Measurements from ENCODE around the gene MCF2L2. TPM values are rescaled to one million over a fixed set of nuclear protein-coding genes. Genes with fewer than 3 reads are reported as not detected.

MCF2L2 gene
- total RNA-seq, 1 experiment from 2014 or later = 3.9 TPM

DNA sequence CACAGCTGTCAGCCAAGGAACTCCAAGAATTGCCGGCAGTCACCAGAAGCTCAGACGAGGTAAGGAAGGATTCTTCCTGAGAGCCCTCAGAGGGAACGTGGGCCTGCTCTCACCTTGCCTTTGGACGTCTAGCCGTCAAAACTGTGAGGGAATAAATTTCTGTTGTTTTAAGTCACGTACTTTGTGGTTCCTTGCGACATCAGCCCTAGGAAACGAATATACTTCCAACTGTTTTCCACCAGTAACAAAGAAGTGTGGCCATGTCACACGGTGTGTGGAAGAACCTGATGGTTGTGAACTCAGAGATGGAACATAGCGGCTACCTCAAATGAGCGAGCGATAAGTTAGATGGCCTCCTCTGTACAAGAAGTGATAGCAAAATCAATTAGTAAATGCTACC lies 216.3 kb downstream of the MCF2L2 start:
- H3K27me3 Mint-ChIP-seq (ENCODE audit: insufficient read depth, unreplicated experiment) = no peaks in the 10 kb centered on the region
- TF ChIP-seq CTCF (IDR thresholded peaks at IDR 0.05; ENCODE audit: insufficient read depth in 1 of 2, low read depth in 1 of 2, low read length in 1 of 2, severe bottlenecking in 1 of 2, unreplicated experiment in 1 of 2) = no peak
- CTCF ChIA-PET = no interaction called here
- peaks cover 5% of the 10 kb centered on the region for H3K4me1 Mint-ChIP-seq (ENCODE audit: low read depth, unreplicated experiment)
- H3K27ac Mint-ChIP-seq (ENCODE audit: unreplicated experiment) = no peak overlapping the region
- no peaks in the 10 kb centered on the region for H3K27me3 ChIP-seq (replicated peaks; ENCODE audit: control insufficient read depth, insufficient read depth, low read length)
- H3K4me3 ChIP-seq (ENCODE audit: low read depth, low read length) = no peak overlapping the region
- POLR2A ChIA-PET = no interaction called here
- H3K9me3 Mint-ChIP-seq (ENCODE audit: unreplicated experiment) = no peaks in the 10 kb centered on the region
- H3K36me3 ChIP-seq (ENCODE audit: control insufficient read depth, insufficient read depth, low read length) = no peaks in the 10 kb centered on the region
- BruUV-seq (replicated peaks) = no TSS peak
- DNase-seq = no peak
- intact Hi-C loops (cut with micrococcal nuclease; ENCODE audit: unreplicated experiment) = no loop called here
- H3K4me3 Mint-ChIP-seq (ENCODE audit: unreplicated experiment) = no peak overlapping the region
- no peaks in the 10 kb centered on the region for H3K36me3 Mint-ChIP-seq (ENCODE audit: insufficient read depth, unreplicated experiment)
- H3K4me1 ChIP-seq = 0 out of 2 replicates have a peak, but pooled peaks cover 4% of the 10 kb centered on the region
- H3K9me3 ChIP-seq = no peaks in the 10 kb centered on the region

- no peak for DNase-seq
- Mint-ChIP-seq H3K4me3 (ENCODE audit: unreplicated experiment) (no peak overlapping the region), H3K27ac (ENCODE audit: unreplicated experiment) (no peak overlapping the region), H3K27me3 (ENCODE audit: insufficient read depth, unreplicated experiment) (no peaks in the 10 kb centered on the region), H3K9me3 (ENCODE audit: unreplicated experiment) (no peaks in the 10 kb centered on the region), H3K4me1 (ENCODE audit: low read depth, unreplicated experiment) (peaks cover 5% of the 10 kb centered on the region), H3K36me3 (ENCODE audit: insufficient read depth, unreplicated experiment) (no peaks in the 10 kb centered on the region)
- CTCF ChIA-PET = interaction anchor here (1.0 kb wide), 1 partner anchor 9 kb away, joined by 3 read pairs; no protein-coding TSS in a partner anchor
- Histone ChIP-seq H3K36me3 (ENCODE audit: control insufficient read depth, insufficient read depth, low read length) (no peaks in the 10 kb centered on the region), H3K4me3 (ENCODE audit: low read depth, low read length) (no peak overlapping the region), H3K27me3 (replicated peaks; ENCODE audit: control insufficient read depth, insufficient read depth, low read length) (no peaks in the 10 kb centered on the region), H3K9me3 (no peaks in the 10 kb centered on the region), H3K4me1 (0 out of 2 replicates have a peak, but pooled peaks cover 4% of the 10 kb centered on the region)
- POLR2A ChIA-PET = no interaction called here
- no TSS peak for BruUV-seq (replicated peaks)
- no peak for TF ChIP-seq CTCF (IDR thresholded peaks at IDR 0.05; ENCODE audit: insufficient read depth in 1 of 2, low read depth in 1 of 2, low read length in 1 of 2, severe bottlenecking in 1 of 2, unreplicated experiment in 1 of 2)
- intact Hi-C loops (cut with micrococcal nuclease; ENCODE audit: unreplicated experiment) = no loop called here
These were observed 217.1 kb downstream of the MCF2L2 start for GRCh38 chr3:183211352-183211751.

GRCh38 chr3:183210862-183211341 lies 217.5 kb downstream of the MCF2L2 start:
- TF ChIP-seq CTCF (IDR thresholded peaks at IDR 0.05; ENCODE audit: insufficient read depth in 1 of 2, low read depth in 1 of 2, low read length in 1 of 2, severe bottlenecking in 1 of 2, unreplicated experiment in 1 of 2) = no peak
- Histone ChIP-seq H3K27me3 (replicated peaks; ENCODE audit: control insufficient read depth, insufficient read depth, low read length) (no peaks in the 10 kb centered on the region), H3K4me1 (0 out of 2 replicates have a peak, but pooled peaks cover 4% of the 10 kb centered on the region), H3K9me3 (no peaks in the 10 kb centered on the region), H3K4me3 (ENCODE audit: low read depth, low read length) (no peak overlapping the region), H3K36me3 (ENCODE audit: control insufficient read depth, insufficient read depth, low read length) (no peaks in the 10 kb centered on the region)
- Mint-ChIP-seq H3K4me3 (ENCODE audit: unreplicated experiment) (no peak overlapping the region), H3K27ac (ENCODE audit: unreplicated experiment) (no peak overlapping the region), H3K27me3 (ENCODE audit: insufficient read depth, unreplicated experiment) (no peaks in the 10 kb centered on the region), H3K9me3 (ENCODE audit: unreplicated experiment) (no peaks in the 10 kb centered on the region), H3K4me1 (ENCODE audit: low read depth, unreplicated experiment) (peaks cover 5% of the 10 kb centered on the region), H3K36me3 (ENCODE audit: insufficient read depth, unreplicated experiment) (no peaks in the 10 kb centered on the region)
- no TSS peak for BruUV-seq (replicated peaks)
- no peak for DNase-seq
- ChIA-PET POLR2A (no interaction called here), CTCF (interaction anchor here (1.0 kb wide), 1 partner anchor 10 kb away, joined by 3 read pairs; no protein-coding TSS in a partner anchor)
- intact Hi-C loops (cut with micrococcal nuclease; ENCODE audit: unreplicated experiment) = no loop called here

Data from Caco-2 (cell line).